GM19324 (cell line): Measurements from ENCODE around the gene SLX9.
"Not testable (repeated sequence)": the region's sequence is repeated elsewhere in the genome, so short reads cannot be mapped to it uniquely, and the experiment has no call there.

Experiments
- ATAC-seq: cut with Tn5 transposase; IDR thresholded peaks from one replicate; pipeline ENCODE4 v1.9.1; 2021; ENCODE audit warnings: mild to moderate bottlenecking, moderate library complexity; ENCODE audit not compliant: unreplicated experiment, low FRiP score

Gene SLX9

GRCh38 chr21:44901391-44902074 lies 38.3 kb upstream of the SLX9 start:
- ATAC-seq, result no peak

- ATAC-seq, result no peak
Observed at GRCh38 chr21:44902268-44903049, 37.4 kb upstream of the SLX9 start.

GRCh38 chr21:44903050-44903685 lies 36.7 kb upstream of the SLX9 start:
- ATAC-seq, result no peak

- no peak for ATAC-seq
Observed at GRCh38 chr21:44903689-44904088, 36.1 kb upstream of the SLX9 start.

GRCh38 chr21:44904141-44904923 lies 35.5 kb upstream of the SLX9 start:
- ATAC-seq, result no peak

- no peak for ATAC-seq
Observed at GRCh38 chr21:44905016-44905727, 34.7 kb upstream of the SLX9 start.

GRCh38 chr21:44905728-44906090 lies 34.1 kb upstream of the SLX9 start:
- ATAC-seq, result no peak

- no peak for ATAC-seq
Observed at GRCh38 chr21:44907225-44907965, 32.4 kb upstream of the SLX9 start.

- no peak for ATAC-seq
Observed at GRCh38 chr21:44907966-44908895, 31.6 kb upstream of the SLX9 start.

- no peak for ATAC-seq
Observed at GRCh38 chr21:44908908-44909307, 30.9 kb upstream of the SLX9 start.

GRCh38 chr21:44909719-44910118 lies 30.1 kb upstream of the SLX9 start:
- ATAC-seq, result no peak

- no peak for ATAC-seq
Observed at GRCh38 chr21:44910229-44911067, 29.4 kb upstream of the SLX9 start.

GRCh38 chr21:44911068-44911383 lies 28.8 kb upstream of the SLX9 start:
- ATAC-seq, result no peak

- no peak for ATAC-seq
Observed at GRCh38 chr21:44911384-44912157, 28.3 kb upstream of the SLX9 start.

- no peak for ATAC-seq
Observed at GRCh38 chr21:44912158-44912473, 27.7 kb upstream of the SLX9 start.

GRCh38 chr21:44912506-44913412 lies 27.1 kb upstream of the SLX9 start:
- not testable (repeated sequence) for ATAC-seq
